Measurements from ENCODE around the gene SYNPO2L. TPM values are rescaled to one million over a fixed set of nuclear protein-coding genes. Genes with fewer than 3 reads are reported as not detected.
"Not testable (repeated sequence)": the region's sequence is repeated elsewhere in the genome, so short reads cannot be mapped to it uniquely, and the experiment has no call there.

SYNPO2L gene
- under 0.01 TPM in 1 of 2 replicates, not detected in the other for total RNA-seq
- polyA plus RNA-seq = 0.11 and 0.27 TPM in 2 replicates
- polyA plus RNA-seq (2012) = 0.33 and 0.79 TPM in 2 replicates
- 0.15 and 2.1 TPM in 2 replicates for polyA minus RNA-seq (ENCODE audit: low replicate concordance)

DNA sequence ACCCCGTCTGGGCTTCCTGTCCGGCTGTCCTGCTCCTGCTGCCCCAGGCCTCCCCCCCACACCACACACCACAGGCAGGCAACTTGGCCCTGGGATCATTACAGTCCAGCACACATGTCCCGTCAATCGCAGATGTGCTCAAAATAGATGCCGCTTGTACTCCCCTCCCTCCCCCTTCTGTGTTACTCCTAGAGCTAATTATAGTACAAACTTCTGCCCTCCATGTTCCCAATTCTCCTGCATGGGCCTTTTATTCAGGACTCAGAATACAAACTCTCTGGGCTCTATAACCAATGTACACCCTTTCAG is at the start of gene SYNPO2L:
Gene SYNPO2L (minus strand): TSS at position 40 of the 309 bp plus-strand sequence. CDS start 107 bp downstream, outside the sequence.
- H3K27me3 ChIP-seq (ENCODE audit: control insufficient read depth, insufficient read depth, low read length) = no peaks in the 10 kb centered on the region
- TF ChIP-seq, protein P1, sequence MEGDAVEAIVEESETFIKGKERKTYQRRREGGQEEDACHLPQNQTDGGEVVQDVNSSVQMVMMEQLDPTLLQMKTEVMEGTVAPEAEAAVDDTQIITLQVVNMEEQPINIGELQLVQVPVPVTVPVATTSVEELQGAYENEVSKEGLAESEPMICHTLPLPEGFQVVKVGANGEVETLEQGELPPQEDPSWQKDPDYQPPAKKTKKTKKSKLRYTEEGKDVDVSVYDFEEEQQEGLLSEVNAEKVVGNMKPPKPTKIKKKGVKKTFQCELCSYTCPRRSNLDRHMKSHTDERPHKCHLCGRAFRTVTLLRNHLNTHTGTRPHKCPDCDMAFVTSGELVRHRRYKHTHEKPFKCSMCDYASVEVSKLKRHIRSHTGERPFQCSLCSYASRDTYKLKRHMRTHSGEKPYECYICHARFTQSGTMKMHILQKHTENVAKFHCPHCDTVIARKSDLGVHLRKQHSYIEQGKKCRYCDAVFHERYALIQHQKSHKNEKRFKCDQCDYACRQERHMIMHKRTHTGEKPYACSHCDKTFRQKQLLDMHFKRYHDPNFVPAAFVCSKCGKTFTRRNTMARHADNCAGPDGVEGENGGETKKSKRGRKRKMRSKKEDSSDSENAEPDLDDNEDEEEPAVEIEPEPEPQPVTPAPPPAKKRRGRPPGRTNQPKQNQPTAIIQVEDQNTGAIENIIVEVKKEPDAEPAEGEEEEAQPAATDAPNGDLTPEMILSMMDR (conservative IDR thresholded peaks at IDR 0.05 in 1 of 2, IDR thresholded peaks at IDR 0.05 in 1 of 2; ENCODE audit: low read depth in 1 of 2, low read length in 2 of 2) = no peak
- no peak for TF ChIP-seq EZH2 (IDR thresholded peaks at IDR 0.05; ENCODE audit: low read length, missing control alignments)
- H3K9me3 ChIP-seq (ENCODE audit: control insufficient read depth, insufficient read depth, low read depth, low read length) = no peaks in the 10 kb centered on the region
- H3K27ac ChIP-seq (ENCODE audit: insufficient read depth, low read length) = no peak within 1 kb of the TSS
- H2AFZ ChIP-seq (ENCODE audit: low read length) = peak within 1 kb of the TSS; percentile 32
- no peak within 1 kb of the TSS for H3K4me2 ChIP-seq (ENCODE audit: extremely low read depth, insufficient read depth, low read length)
- no peaks in the 10 kb centered on the region for H3K79me2 ChIP-seq (ENCODE audit: control insufficient read depth, insufficient read depth, low read length)
- no peak within 1 kb of the TSS for H3K4me3 ChIP-seq (replicated peaks in 1 of 4; ENCODE audit: control extremely low read depth in 1 of 4, insufficient read depth in 1 of 4, low read depth in 3 of 4, low read length in 4 of 4)
- H3K9ac ChIP-seq (ENCODE audit: insufficient read depth, low read length) = no peak within 1 kb of the TSS
- no peak for DNase-seq (ENCODE audit: low read depth in 2 of 2)
- H4K20me1 ChIP-seq (ENCODE audit: control insufficient read depth, extremely low read depth, insufficient read depth, low read length) = no peaks in the 10 kb centered on the region
- H3K4me1 ChIP-seq (ENCODE audit: control insufficient read depth, extremely low read depth, insufficient read depth, low read length) = peaks cover 3% of the 10 kb centered on the region
- no peaks in the 10 kb centered on the region for H3K36me3 ChIP-seq (ENCODE audit: control insufficient read depth, insufficient read depth, low read length)

DNA sequence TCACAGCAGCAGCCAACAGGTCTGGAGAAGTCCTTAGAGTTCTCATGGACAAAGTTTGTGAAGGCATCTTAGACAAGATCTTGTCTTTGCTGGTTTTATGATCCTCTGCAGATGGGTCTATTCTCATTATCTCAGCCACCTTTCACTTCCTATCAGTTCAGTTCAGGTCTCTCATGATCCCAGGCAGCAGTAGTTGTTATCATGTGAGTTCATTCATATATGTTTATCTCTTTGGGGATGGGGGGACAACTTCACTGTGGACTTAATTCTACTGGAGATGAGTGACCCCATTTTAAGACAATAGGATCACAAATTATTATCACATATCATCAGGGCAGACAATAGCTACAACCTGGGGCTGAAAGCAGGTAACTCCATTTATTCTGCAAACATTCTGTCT is 48.1 kb upstream of the SYNPO2L start:
- H4K20me1 ChIP-seq (ENCODE audit: control insufficient read depth, extremely low read depth, insufficient read depth, low read length); H3K27me3 ChIP-seq (ENCODE audit: control insufficient read depth, insufficient read depth, low read length); H3K4me1 ChIP-seq (ENCODE audit: control insufficient read depth, extremely low read depth, insufficient read depth, low read length); H3K9me3 ChIP-seq (ENCODE audit: control insufficient read depth, insufficient read depth, low read depth, low read length); H2AFZ ChIP-seq (ENCODE audit: low read length); H3K4me2 ChIP-seq (ENCODE audit: extremely low read depth, insufficient read depth, low read length); H3K79me2 ChIP-seq (ENCODE audit: control insufficient read depth, insufficient read depth, low read length); H3K4me3 ChIP-seq (replicated peaks in 1 of 4; ENCODE audit: control extremely low read depth in 1 of 4, insufficient read depth in 1 of 4, low read depth in 3 of 4, low read length in 4 of 4); DNase-seq (ENCODE audit: low read depth in 2 of 2); H3K9ac ChIP-seq (ENCODE audit: insufficient read depth, low read length); H3K27ac ChIP-seq (ENCODE audit: insufficient read depth, low read length); H3K36me3 ChIP-seq (ENCODE audit: control insufficient read depth, insufficient read depth, low read length): not testable (repeated sequence)

- not testable (repeated sequence) for H4K20me1 ChIP-seq (ENCODE audit: control insufficient read depth, extremely low read depth, insufficient read depth, low read length); H3K27me3 ChIP-seq (ENCODE audit: control insufficient read depth, insufficient read depth, low read length); H3K9ac ChIP-seq (ENCODE audit: insufficient read depth, low read length); H3K36me3 ChIP-seq (ENCODE audit: control insufficient read depth, insufficient read depth, low read length); DNase-seq (ENCODE audit: low read depth in 2 of 2); H3K4me1 ChIP-seq (ENCODE audit: control insufficient read depth, extremely low read depth, insufficient read depth, low read length); H3K27ac ChIP-seq (ENCODE audit: insufficient read depth, low read length); H3K4me3 ChIP-seq (replicated peaks in 1 of 4; ENCODE audit: control extremely low read depth in 1 of 4, insufficient read depth in 1 of 4, low read depth in 3 of 4, low read length in 4 of 4); H3K4me2 ChIP-seq (ENCODE audit: extremely low read depth, insufficient read depth, low read length); H2AFZ ChIP-seq (ENCODE audit: low read length); H3K9me3 ChIP-seq (ENCODE audit: control insufficient read depth, insufficient read depth, low read depth, low read length); H3K79me2 ChIP-seq (ENCODE audit: control insufficient read depth, insufficient read depth, low read length)
Measured at GRCh38 chr10:73698819-73699218, 43.0 kb upstream of the SYNPO2L start.

GRCh38 chr10:73697675-73698159 is 41.9 kb upstream of the SYNPO2L start, which contains the start of gene AGAP5:
AGAP5 (minus strand) TSS chr10:73698109; CDS start chr10:73697755, 354 bp downstream.
- not testable (repeated sequence) for DNase-seq (ENCODE audit: low read depth in 2 of 2); H3K4me1 ChIP-seq (ENCODE audit: control insufficient read depth, extremely low read depth, insufficient read depth, low read length)

GRCh38 chr10:73695302-73695701 is 39.5 kb upstream of the SYNPO2L start:
- H3K4me2 ChIP-seq (ENCODE audit: extremely low read depth, insufficient read depth, low read length); H3K27ac ChIP-seq (ENCODE audit: insufficient read depth, low read length); H3K4me3 ChIP-seq (replicated peaks in 1 of 4; ENCODE audit: control extremely low read depth in 1 of 4, insufficient read depth in 1 of 4, low read depth in 3 of 4, low read length in 4 of 4); H3K9me3 ChIP-seq (ENCODE audit: control insufficient read depth, insufficient read depth, low read depth, low read length); H2AFZ ChIP-seq (ENCODE audit: low read length); H3K9ac ChIP-seq (ENCODE audit: insufficient read depth, low read length); H3K79me2 ChIP-seq (ENCODE audit: control insufficient read depth, insufficient read depth, low read length); H3K36me3 ChIP-seq (ENCODE audit: control insufficient read depth, insufficient read depth, low read length); H3K4me1 ChIP-seq (ENCODE audit: control insufficient read depth, extremely low read depth, insufficient read depth, low read length); H3K27me3 ChIP-seq (ENCODE audit: control insufficient read depth, insufficient read depth, low read length); H4K20me1 ChIP-seq (ENCODE audit: control insufficient read depth, extremely low read depth, insufficient read depth, low read length): not testable (repeated sequence)
- peak in 1 of 2 donors; percentile 58 for DNase-seq (ENCODE audit: low read depth in 2 of 2)

More at GRCh38 chr10:73697675-73698159, 41.9 kb upstream of the SYNPO2L start, which contains the start of gene AGAP5:
- not testable (repeated sequence) for H3K9me3 ChIP-seq (ENCODE audit: control insufficient read depth, insufficient read depth, low read depth, low read length); H3K27me3 ChIP-seq (ENCODE audit: control insufficient read depth, insufficient read depth, low read length); H4K20me1 ChIP-seq (ENCODE audit: control insufficient read depth, extremely low read depth, insufficient read depth, low read length); H3K4me3 ChIP-seq (replicated peaks in 1 of 4; ENCODE audit: control extremely low read depth in 1 of 4, insufficient read depth in 1 of 4, low read depth in 3 of 4, low read length in 4 of 4); H3K27ac ChIP-seq (ENCODE audit: insufficient read depth, low read length); H3K79me2 ChIP-seq (ENCODE audit: control insufficient read depth, insufficient read depth, low read length); H3K9ac ChIP-seq (ENCODE audit: insufficient read depth, low read length); H3K36me3 ChIP-seq (ENCODE audit: control insufficient read depth, insufficient read depth, low read length); H3K4me2 ChIP-seq (ENCODE audit: extremely low read depth, insufficient read depth, low read length); H2AFZ ChIP-seq (ENCODE audit: low read length)

GRCh38 chr10:73690755-73691154 is 34.9 kb upstream of the SYNPO2L start:
- H3K4me1 ChIP-seq (ENCODE audit: control insufficient read depth, extremely low read depth, insufficient read depth, low read length); H3K27me3 ChIP-seq (ENCODE audit: control insufficient read depth, insufficient read depth, low read length); DNase-seq (ENCODE audit: low read depth in 2 of 2); H3K79me2 ChIP-seq (ENCODE audit: control insufficient read depth, insufficient read depth, low read length); H3K9me3 ChIP-seq (ENCODE audit: control insufficient read depth, insufficient read depth, low read depth, low read length); H4K20me1 ChIP-seq (ENCODE audit: control insufficient read depth, extremely low read depth, insufficient read depth, low read length); H3K9ac ChIP-seq (ENCODE audit: insufficient read depth, low read length); H3K4me3 ChIP-seq (replicated peaks in 1 of 4; ENCODE audit: control extremely low read depth in 1 of 4, insufficient read depth in 1 of 4, low read depth in 3 of 4, low read length in 4 of 4); H2AFZ ChIP-seq (ENCODE audit: low read length); H3K36me3 ChIP-seq (ENCODE audit: control insufficient read depth, insufficient read depth, low read length); H3K4me2 ChIP-seq (ENCODE audit: extremely low read depth, insufficient read depth, low read length); H3K27ac ChIP-seq (ENCODE audit: insufficient read depth, low read length): not testable (repeated sequence)

Measured in fibroblast of lung (primary cell).